GM18861 (cell line): ENCODE data around the gene SPTLC2.
A peak's percentile ranks its signal among the peaks of the same experiment; 100 is the strongest.
"Not testable (repeated sequence)": the region's sequence is repeated elsewhere in the genome, so short reads cannot be mapped to it uniquely, and the experiment has no call there.

Experiments
- ATAC-seq: cut with Tn5 transposase; IDR thresholded peaks from one replicate; pipeline ENCODE4 v1.9.1; 2021; ENCODE audit not compliant: unreplicated experiment

Gene SPTLC2

GRCh38 chr14:77589099-77589498 is 27.3 kb downstream of the SPTLC2 start:
- no peak for ATAC-seq

DNA sequence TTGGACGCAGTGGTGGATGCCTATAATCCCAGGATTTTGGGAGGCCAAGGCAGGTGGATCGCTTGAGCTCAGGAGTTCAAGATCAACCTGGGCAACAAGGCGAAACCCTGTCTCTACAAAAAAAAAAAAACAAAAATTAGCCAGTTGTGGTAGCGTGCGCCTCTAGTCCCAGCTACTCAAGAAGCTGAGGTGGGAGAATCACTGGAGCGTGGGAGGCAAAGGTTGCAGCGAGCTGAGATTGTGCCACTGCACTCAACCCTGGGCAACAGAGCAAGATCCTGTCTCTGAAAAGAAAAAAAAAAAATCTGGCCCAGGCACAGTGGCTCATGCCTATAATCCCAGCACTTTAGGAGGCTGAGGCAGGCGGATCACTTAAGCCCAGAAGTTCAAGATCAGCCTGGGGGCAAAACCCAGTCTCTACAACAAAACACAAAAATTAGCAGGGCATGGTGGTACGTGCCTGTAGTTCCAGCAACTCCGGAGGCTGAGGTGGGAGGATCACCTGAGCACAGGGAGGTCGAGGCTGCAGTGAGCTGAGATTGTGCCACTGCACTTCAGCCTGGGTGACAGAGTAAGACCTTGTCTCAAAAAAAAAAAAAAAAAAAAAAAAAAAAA is 27.9 kb downstream of the SPTLC2 start:
- ATAC-seq, result not testable (repeated sequence)

- no peak for ATAC-seq
Measured at GRCh38 chr14:77585385-77585784, 31.1 kb downstream of the SPTLC2 start.

DNA sequence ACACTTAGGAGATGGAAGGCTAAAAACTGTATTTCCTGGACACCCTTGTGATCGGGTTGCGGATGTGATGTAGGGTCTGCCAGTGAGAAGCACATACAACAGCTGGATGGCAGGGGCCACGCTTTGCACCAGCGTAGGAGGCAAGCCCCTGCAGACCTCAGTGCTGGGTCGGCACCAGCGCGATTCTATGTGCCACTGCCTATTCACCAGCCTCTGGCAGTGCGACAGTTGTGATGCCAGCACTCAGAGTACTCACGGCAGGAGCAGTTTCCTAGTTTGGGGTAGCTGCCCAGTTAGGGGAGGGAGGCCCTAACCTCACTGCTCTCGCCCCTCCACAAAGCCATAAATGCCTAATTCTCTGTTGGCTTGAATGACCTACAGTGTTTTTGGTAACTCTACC is 31.6 kb downstream of the SPTLC2 start:
- no peak for ATAC-seq

- no peak for ATAC-seq
Measured at GRCh38 chr14:77583657-77584056, 32.8 kb downstream of the SPTLC2 start.

DNA sequence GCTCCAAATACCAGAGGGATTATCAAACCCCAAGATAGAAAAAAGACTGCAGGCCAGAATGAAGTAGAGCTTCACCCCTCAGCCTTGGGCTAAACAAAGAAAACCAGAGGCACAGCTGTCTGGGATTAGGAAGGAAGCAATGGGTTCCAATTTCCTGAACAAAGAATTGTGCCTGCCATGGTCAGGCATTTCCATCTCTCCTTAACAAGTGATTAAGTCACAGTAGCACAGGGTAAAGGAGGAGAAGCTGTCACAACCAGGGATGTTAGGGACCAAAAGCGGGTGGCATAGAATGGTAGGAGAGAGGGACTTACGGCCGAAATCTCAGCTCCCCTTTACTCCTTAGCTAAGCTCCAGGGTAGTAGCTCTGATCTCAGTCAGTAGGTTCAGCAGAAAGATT is 33.9 kb downstream of the SPTLC2 start:
- ATAC-seq, result no peak

DNA sequence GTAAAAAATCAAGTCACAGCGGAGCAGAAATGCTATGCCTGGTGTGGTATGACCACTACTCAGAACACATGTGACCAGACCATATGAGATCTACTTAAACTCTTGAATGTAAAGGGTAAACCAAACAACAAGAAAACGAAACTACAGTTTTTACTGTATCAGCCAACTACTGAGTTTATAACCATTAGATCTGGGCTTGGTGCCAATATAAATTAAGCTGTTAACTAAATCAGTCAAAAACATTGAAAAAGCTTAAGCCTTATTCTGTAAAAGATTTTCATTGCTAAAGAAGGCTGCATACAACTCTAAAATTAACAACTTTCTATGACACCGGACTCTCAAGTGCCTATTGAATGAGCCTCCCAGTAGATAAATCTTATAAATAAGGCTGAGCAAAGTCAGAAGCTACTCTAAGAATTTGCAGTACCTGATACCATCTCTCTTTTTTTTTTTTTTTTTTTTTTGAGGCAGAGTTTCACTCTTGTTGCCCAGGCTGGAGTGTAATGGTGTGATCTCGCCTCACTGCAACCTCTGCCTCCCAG is 35.4 kb downstream of the SPTLC2 start:
- ATAC-seq, result peak; percentile 94

DNA sequence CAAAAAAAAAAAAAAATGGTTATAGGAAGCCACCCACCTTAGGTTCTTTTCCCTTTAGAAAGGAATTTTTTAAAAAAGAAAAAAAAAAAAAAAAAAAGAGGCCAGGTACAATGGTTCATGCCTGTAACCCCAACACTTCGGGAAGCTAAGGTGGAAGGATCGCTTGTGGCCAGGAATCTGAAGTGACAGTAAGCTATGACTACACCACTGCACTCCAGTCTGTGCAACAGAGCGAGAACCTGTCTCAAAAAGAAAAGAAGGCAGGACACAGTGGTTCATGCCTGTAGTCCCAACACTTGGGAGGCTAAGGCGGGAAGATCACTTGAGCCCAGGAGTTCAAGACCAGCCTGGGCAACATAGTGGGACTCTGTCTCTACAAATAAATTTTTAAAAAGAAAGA is 36.0 kb downstream of the SPTLC2 start:
- ATAC-seq, result no peak

GRCh38 chr14:77579780-77580179 is 36.7 kb downstream of the SPTLC2 start:
- no peak for ATAC-seq

DNA sequence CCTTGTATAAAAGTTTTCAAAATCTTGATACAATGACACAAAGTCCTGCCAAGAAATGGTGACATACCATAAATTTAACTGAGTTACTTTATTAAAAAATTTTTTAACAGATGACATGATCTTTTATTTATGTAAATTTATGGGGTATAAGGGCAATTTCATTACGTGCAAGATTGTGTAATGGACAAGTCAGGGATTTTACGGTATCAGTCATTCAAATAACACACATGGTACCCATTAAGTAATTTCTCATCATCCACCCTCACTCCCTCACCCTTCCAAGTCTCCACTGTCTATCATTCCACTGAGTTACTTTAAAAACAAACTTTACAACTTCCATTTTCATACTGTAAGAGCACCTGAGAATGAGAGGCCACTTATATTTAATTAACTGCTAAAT is 37.4 kb downstream of the SPTLC2 start:
- ATAC-seq, result no peak

DNA sequence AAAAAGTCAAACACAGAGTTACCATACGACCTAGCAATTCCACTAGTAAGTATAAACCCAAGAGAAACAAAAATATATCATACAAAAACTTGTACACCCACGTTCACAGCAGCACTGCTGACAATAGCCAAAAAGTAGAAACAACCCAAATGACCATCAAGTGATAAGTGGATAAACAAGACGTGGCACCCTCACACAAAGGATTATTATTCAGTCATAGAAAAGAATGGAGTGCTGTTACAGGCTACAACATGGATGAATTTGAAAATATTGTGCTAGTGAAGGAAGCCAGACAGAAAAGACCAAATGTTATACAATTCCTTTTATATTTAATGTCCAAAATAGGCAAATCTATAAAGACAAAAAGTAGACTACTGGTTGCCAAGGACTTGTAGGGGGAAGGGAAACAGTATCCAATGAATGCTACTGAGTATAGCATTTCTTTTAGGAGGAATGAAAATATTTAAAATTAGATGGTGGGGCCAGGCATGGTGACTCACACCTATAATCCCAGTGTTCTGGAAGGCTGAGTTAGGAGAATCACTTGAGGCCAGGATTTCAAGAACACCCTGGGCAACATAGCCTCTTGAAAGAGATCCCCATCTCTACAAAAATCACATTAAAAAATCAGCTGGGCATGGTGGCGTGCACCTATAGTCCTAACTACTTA is 41.9 kb downstream of the SPTLC2 start:
- ATAC-seq, result no peak

GRCh38 chr14:77573964-77574363 is 42.5 kb downstream of the SPTLC2 start:
- no peak for ATAC-seq

DNA sequence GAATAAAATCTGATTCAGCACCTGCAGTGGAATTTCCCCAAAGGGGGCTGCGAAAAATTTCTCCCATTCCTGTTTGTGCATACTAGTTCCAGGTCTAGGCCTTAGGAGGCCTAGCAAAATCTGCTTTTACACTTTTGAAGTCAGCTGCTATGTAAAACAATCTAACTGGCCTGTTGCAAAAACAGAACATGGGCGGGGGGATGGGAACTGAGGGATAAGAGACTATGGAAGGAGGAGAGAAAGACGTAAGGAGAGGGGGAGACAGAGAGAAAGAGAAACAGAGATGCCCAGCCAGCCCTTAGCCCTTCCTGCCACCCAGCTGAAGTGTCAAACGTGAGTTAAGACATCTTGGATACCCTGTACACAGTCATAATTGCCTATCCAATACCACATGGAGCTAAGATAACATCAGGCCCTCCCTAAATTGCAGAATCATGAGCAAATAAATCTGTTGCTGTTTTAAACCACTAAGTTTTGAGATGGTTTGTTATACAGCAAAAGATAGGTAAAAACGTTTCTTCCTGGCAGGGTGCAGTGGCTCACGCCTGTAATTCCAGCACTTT is 45.6 kb downstream of the SPTLC2 start:
- ATAC-seq, result no peak

DNA sequence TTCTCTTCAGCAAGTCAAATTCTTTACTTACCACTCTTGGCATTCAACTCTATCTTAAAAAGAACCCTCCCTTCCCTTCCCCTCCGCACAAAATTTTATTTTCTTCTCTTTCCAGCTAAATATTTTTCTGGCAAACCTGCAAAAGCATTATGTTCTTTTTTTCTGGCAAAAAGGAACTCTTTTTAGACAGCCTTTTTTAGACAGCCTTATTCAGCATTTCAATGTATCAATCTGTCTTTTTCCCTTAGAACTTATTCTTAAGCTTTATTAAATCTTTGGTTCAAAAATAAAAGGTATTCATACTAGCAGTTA is 50.5 kb downstream of the SPTLC2 start:
- ATAC-seq, result no peak

GRCh38 chr14:77565289-77565993 is 51.0 kb downstream of the SPTLC2 start:
- ATAC-seq, result no peak

- no peak for ATAC-seq
Measured at GRCh38 chr14:77562681-77563080, 53.8 kb downstream of the SPTLC2 start.

GRCh38 chr14:77561881-77562280 is 54.6 kb downstream of the SPTLC2 start:
- ATAC-seq, result no peak

DNA sequence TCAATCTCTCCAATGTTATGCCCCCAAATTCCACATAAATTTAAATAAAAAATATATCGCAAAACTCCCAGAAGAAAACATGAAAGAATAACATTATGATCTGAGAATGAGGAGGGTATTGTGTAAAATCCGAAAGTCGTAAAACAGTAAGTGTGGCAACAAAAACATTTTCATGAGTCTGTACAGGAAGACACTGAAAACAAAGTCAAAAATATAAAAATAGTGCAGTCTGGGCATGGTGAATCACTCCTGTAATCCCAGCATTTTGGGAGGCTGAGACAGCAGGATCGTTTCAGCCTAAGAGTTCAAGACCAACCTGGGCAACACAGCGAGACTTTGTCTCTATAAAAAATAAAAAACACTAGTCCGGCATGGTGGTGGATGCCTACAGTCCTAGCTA is 57.1 kb downstream of the SPTLC2 start:
- no peak for ATAC-seq

DNA sequence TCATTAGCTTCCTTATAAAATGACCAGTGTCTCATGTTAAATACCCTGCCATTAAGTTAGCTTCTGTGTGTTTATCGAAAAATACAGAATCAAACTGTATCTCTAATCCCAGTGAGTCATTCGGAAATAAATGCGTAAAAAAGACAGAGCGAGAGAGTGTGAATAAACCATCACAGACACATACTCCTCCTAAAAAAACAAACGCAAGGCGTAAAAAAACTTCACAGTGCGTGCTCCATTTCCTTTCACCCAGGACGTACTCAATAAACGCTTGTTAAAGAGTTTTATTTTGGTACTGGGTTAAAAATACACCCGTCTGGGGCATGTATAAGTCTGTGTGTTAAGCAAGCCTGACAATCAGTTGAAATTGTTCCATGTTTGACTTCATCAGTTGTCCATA is 59.0 kb downstream of the SPTLC2 start:
- peak; percentile 4 for ATAC-seq

- ATAC-seq, result peak; percentile 42
Measured at GRCh38 chr14:77556946-77557345, 59.5 kb downstream of the SPTLC2 start.

GRCh38 chr14:77554816-77555599 is 61.4 kb downstream of the SPTLC2 start:
- ATAC-seq, result no peak
